Esophagus muscularis mucosa (tissue), 3 donors: ENCODE measurements around the gene AFG1L.

Experiments used
- POLR2A ChIP-seq: fragments of 450-650 bp; IDR thresholded peaks from one replicate; pipeline ENCODE4 v1.6.1; 2017; ENCODE audit warnings: antibody characterized with exemption, moderate library complexity, mild to moderate bottlenecking, low read depth
- POLR2AphosphoS5 ChIP-seq, 2 donors: sonication (generic); formaldehyde crosslinking; IDR thresholded peaks; one replicate each; pipeline ENCODE4 v1.6.1; 2017; ENCODE audit warnings: antibody characterized with exemption in 2 of 2
- TF ChIP-seq, protein P1 (sequence below), 3 experiments: fragments of 200-600 bp in 2 of 3; fragments of 450-650 bp in 1 of 3; sonication (generic) in 2 of 3; IDR thresholded peaks; one replicate each; pipeline ENCODE4 v1.5.1; 2017 to 2019; ENCODE audit warnings: antibody characterized with exemption in 3 of 3, mild to moderate bottlenecking in 2 of 3, moderate library complexity in 1 of 3

DNA sequence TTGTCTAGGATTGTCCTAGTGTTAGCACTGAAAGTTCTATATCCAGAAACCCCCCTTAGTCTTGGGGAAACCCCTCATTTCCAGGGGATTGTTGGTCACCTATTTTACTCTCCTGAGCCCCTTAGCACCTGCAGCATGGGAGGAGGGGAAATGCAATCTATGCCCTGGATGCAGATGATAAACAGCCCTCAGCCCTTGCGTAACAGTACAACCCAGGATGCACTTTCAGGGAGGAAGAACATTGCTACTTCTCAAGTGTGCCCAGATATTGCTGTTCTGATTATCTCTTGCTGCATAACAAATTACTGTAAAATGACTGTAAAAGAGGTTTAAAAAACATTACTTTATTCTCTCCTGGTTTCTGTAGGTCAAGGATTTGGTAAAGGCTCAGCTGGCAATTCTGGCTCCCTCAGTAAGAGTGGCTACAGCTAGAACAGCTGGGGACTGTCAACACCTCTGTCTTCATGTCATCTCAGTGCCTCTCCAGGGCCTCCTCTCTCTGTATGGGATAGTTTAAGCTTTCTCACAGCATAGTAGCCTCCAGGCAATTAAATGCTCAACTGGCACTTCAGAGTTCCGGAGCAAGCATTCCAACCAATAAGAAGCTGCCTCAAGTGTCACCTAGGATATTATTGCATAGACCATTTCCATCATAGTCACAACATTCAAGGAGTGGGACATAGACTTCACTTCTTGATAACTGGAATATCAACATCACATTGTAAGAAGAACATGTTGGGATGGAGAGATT is 148.1 kb downstream of the AFG1L start:
- TF ChIP-seq, protein P1, sequence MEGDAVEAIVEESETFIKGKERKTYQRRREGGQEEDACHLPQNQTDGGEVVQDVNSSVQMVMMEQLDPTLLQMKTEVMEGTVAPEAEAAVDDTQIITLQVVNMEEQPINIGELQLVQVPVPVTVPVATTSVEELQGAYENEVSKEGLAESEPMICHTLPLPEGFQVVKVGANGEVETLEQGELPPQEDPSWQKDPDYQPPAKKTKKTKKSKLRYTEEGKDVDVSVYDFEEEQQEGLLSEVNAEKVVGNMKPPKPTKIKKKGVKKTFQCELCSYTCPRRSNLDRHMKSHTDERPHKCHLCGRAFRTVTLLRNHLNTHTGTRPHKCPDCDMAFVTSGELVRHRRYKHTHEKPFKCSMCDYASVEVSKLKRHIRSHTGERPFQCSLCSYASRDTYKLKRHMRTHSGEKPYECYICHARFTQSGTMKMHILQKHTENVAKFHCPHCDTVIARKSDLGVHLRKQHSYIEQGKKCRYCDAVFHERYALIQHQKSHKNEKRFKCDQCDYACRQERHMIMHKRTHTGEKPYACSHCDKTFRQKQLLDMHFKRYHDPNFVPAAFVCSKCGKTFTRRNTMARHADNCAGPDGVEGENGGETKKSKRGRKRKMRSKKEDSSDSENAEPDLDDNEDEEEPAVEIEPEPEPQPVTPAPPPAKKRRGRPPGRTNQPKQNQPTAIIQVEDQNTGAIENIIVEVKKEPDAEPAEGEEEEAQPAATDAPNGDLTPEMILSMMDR (IDR thresholded peaks at IDR 0.05) = no peak
- TF ChIP-seq POLR2A (no peak), POLR2AphosphoS5 (IDR thresholded peaks at IDR 0.05) (no peak)
